Kidney epithelial cell (primary cell): ENCODE measurements around the gene DNER. TPM values are rescaled to one million over a fixed set of nuclear protein-coding genes. Genes with fewer than 3 reads are reported as not detected.

ENCODE experiments used
- DNase-seq: peaks from one replicate; pipeline ENCODE4 v3.0.0-alpha.2; 2010; ENCODE audit warnings: low read depth
- H3K27me3 ChIP-seq: 2 replicates; pipeline ENCODE4 v1.6.0; 2011; ENCODE audit warnings: low read length; ENCODE audit not compliant: control insufficient read depth, insufficient read depth
- H3K36me3 ChIP-seq: 2 replicates; pipeline ENCODE4 v1.5.1; 2011; ENCODE audit warnings: low read length; ENCODE audit not compliant: control insufficient read depth, insufficient read depth
- H3K4me3 ChIP-seq: 2 replicates; pipeline ENCODE4 v1.5.1; 2011; ENCODE audit warnings: low read depth, mild to moderate bottlenecking, control low read depth, low read length
- CTCF ChIP-seq: IDR thresholded peaks from 2 replicates; pipeline ENCODE4 v1.5.1; 2011; ENCODE audit warnings: mild to moderate bottlenecking, moderate library complexity, low read length, control low read depth, inconsistent platforms; ENCODE audit not compliant: insufficient read depth, poor library complexity, severe bottlenecking
- total RNA-seq: library from RNA; depleted of rRNA; stranded (reverse); fragments of >200 nt; gene quantifications from 2 replicates; pipeline ENCODE4 v1.2.3, GENCODE V29; 2015

The DNER gene
- total RNA-seq, 1 donor from 2014 or later = 5.5 TPM

- H3K27me3 ChIP-seq = no peaks in the 10 kb centered on the region
- TF ChIP-seq CTCF = no peak
- H3K36me3 ChIP-seq = no peaks in the 10 kb centered on the region
- DNase-seq = no peak
- no peak overlapping the region for H3K4me3 ChIP-seq
Measured at GRCh38 chr2:229335877-229336346, 378.4 kb downstream of the DNER start.

- TF ChIP-seq CTCF = no peak
- H3K36me3 ChIP-seq = no peaks in the 10 kb centered on the region
- H3K27me3 ChIP-seq = no peaks in the 10 kb centered on the region
- DNase-seq = no peak
- H3K4me3 ChIP-seq = no peak overlapping the region
Measured at GRCh38 chr2:229335330-229335729, 379.0 kb downstream of the DNER start.

- Histone ChIP-seq H3K4me3 (no peak overlapping the region), H3K36me3 (no peaks in the 10 kb centered on the region), H3K27me3 (no peaks in the 10 kb centered on the region)
- DNase-seq = no peak
- TF ChIP-seq CTCF = no peak
Measured at GRCh38 chr2:229330952-229331351, 383.4 kb downstream of the DNER start.

GRCh38 chr2:229319558-229319957 lies 394.8 kb downstream of the DNER start:
- no peak for TF ChIP-seq CTCF
- DNase-seq = no peak
- no peaks in the 10 kb centered on the region for H3K27me3 ChIP-seq
- H3K36me3 ChIP-seq = no peaks in the 10 kb centered on the region
- H3K4me3 ChIP-seq = no peak overlapping the region

- Histone ChIP-seq H3K4me3 (no peak overlapping the region), H3K27me3 (no peaks in the 10 kb centered on the region), H3K36me3 (no peaks in the 10 kb centered on the region)
- DNase-seq = no peak
- TF ChIP-seq CTCF = no peak
Measured at GRCh38 chr2:229314117-229314516, 400.2 kb downstream of the DNER start.

- Histone ChIP-seq H3K4me3 (no peak overlapping the region), H3K36me3 (no peaks in the 10 kb centered on the region), H3K27me3 (no peaks in the 10 kb centered on the region)
- TF ChIP-seq CTCF = no peak
- DNase-seq = no peak
Measured at GRCh38 chr2:229313591-229313990, 400.8 kb downstream of the DNER start.

Other genes starting within 250 kb of the DNER start
- gene TRIP12, start 207.5 kb upstream of the DNER start, total RNA-seq = 109 and 119 TPM in 2 replicates
- gene FBXO36, start 207.9 kb upstream of the DNER start, total RNA-seq = 3.5 and 4.2 TPM in 2 replicates